GM12878 (cell line): ENCODE measurements around the gene FEZF2. TPM values are rescaled to one million over a fixed set of nuclear protein-coding genes. Genes with fewer than 3 reads are reported as not detected.

Experiments used
- CHD2 ChIP-seq: IDR thresholded peaks from 2 replicates; pipeline ENCODE4 v1.6.1; 2011; ENCODE audit warnings: low read depth, low read length, improper control_type of control experiment, borderline replicate concordance
- E2F4 ChIP-seq: IDR thresholded peaks from 2 replicates; pipeline ENCODE4 v1.6.1; 2012; ENCODE audit warnings: low read depth, low read length, improper control_type of control experiment
- E4F1 ChIP-seq: fragments of 450-650 bp; IDR thresholded peaks from 2 replicates; pipeline ENCODE4 v1.6.1; 2018; ENCODE audit warnings: borderline replicate concordance, mild to moderate bottlenecking; ENCODE audit not compliant: partially characterized antibody
- EGR1 ChIP-seq, 2 experiments: IDR thresholded peaks; 1 replicate in 1 of 2; 2 replicates in 1 of 2; pipeline ENCODE4 v1.6.1; 2011 to 2012; ENCODE audit warnings: low read depth in 2 of 2, low read length in 2 of 2, borderline replicate concordance in 1 of 2, mild to moderate bottlenecking in 1 of 2, moderate library complexity in 1 of 2
- MLLT1 ChIP-seq: fragments of 450-650 bp; IDR thresholded peaks from 2 replicates; pipeline ENCODE4 v1.6.1; 2016; ENCODE audit warnings: mild to moderate bottlenecking
- RAD21 ChIP-seq: IDR thresholded peaks from 2 replicates; pipeline ENCODE4 v1.6.1; 2011; ENCODE audit warnings: mild to moderate bottlenecking, low read depth, low read length, moderate library complexity; ENCODE audit not compliant: insufficient read depth
- SMAD1 ChIP-seq: fragments of 450-650 bp; IDR thresholded peaks from 2 replicates; pipeline ENCODE4 v1.6.1; 2018; ENCODE audit warnings: mild to moderate bottlenecking, low read depth; ENCODE audit not compliant: partially characterized antibody
- SMAD5 ChIP-seq: IDR thresholded peaks from 2 replicates; pipeline ENCODE4 v1.6.1; 2016; ENCODE audit warnings: antibody characterized with exemption, low read depth
- TCF12 ChIP-seq: IDR thresholded peaks from 2 replicates; pipeline ENCODE4 v1.6.1; 2011; ENCODE audit warnings: low read depth, mild to moderate bottlenecking, low read length
- ZBED1 ChIP-seq: IDR thresholded peaks from 2 replicates; pipeline ENCODE4 v1.6.1; 2016; ENCODE audit warnings: borderline replicate concordance
- ZBTB40 ChIP-seq: fragments of 450-650 bp; IDR thresholded peaks from 2 replicates; pipeline ENCODE4 v1.6.1; 2016; ENCODE audit warnings: mild to moderate bottlenecking, moderate library complexity, borderline replicate concordance
- polyA plus RNA-seq, 11 experiments: library from polyadenylated mRNA; depleted of rRNA in 4 of 11; unstranded in 6 of 11; stranded (reverse) in 5 of 11; fragments of >200 nt; fragmentation: Nextera tagmentation in 4 of 11; fragmentation: Illumina TruSeq in 1 of 11; extraction: Ambion mirVana in 4 of 11; extraction: Trizol in 1 of 11; gene quantifications; 1 replicate in 1 of 11; 2 replicates in 10 of 11; pipeline versions ENCODE4 v1.2.1 to v1.2.3, GENCODE V29; 2011 to 2016; ENCODE audit warnings: inconsistent platforms in 2 of 11, missing spikeins in 2 of 11, low read depth in 1 of 11
- total RNA-seq, 4 experiments: library from RNA; depleted of rRNA in 3 of 4; stranded (reverse); fragments of >200 nt in 3 of 4; fragmentation: Illumina TruSeq in 1 of 4; extraction: Trizol in 1 of 4; gene quantifications; 2 replicates each; pipeline versions ENCODE4 v1.2.1 to v1.2.3, GENCODE V29; 2013 to 2021

Gene FEZF2
- total and polyA plus RNA-seq, 10 of the 15 experiments (the other 5 are each of a cell fraction or from before 2014, with no cell fraction given): not detected

- TF ChIP-seq CHD2: no peak
- no peak for TF ChIP-seq RAD21
- no peak for TF ChIP-seq MLLT1
- TF ChIP-seq E2F4: no peak
- TF ChIP-seq SMAD1: no peak
- no peak for TF ChIP-seq TCF12
- no peak for TF ChIP-seq ZBTB40
- no peak for TF ChIP-seq ZBED1
- TF ChIP-seq E4F1: no peak
- no peak for TF ChIP-seq EGR1 (IDR thresholded peaks at IDR 0.05; ENCODE audit: borderline replicate concordance in 1 of 2, low read depth in 2 of 2, low read length in 2 of 2)
- no peak for TF ChIP-seq SMAD5
Observed at GRCh38 chr3:62421207-62421606, 47.9 kb upstream of the FEZF2 start (continued).
